ENCODE measurements around the gene MADCAM1.

DNA sequence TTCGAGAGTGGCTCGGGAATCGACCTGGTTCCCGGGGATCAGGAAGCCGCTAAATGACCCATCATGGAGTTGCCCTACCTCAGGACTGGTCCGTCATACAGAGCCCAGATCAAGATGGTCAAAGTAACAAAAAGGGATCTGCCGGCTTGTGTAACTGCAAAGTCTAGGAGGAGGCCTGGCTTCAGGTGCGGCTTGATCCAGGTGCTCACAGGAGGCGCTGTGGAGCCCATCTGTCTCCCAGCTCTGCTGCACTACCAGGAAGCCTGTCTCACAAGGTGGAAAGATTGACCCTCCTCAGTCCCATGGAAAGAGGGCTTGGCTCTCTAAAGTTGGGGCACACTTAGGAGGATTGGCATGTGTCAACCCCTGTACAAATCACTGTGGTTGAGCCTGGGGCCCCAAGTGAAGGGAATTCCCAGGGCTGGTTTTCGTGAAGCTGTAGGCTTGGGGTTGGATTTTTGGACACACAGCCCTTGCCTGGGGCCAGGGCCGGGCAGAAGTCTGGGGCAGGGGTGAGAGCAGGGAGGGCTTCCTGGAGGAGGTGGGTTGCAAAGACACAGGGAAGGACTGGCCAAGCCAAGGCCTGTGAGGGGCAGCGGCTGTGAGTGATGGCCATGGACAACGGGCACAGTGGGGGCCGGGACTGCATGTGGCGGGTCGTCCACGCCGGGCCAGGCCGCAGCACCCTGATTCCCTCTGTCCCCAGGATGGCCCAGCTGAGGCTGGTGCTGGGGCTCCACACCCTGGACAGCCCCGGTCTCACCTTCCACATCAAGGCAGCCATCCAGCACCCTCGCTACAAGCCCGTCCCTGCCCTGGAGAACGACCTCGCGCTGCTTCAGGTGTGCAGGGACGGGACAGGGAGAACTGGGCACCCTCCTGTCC lies 51.8 kb downstream of the MADCAM1 start:
- TF ChIP-seq, protein P1, sequence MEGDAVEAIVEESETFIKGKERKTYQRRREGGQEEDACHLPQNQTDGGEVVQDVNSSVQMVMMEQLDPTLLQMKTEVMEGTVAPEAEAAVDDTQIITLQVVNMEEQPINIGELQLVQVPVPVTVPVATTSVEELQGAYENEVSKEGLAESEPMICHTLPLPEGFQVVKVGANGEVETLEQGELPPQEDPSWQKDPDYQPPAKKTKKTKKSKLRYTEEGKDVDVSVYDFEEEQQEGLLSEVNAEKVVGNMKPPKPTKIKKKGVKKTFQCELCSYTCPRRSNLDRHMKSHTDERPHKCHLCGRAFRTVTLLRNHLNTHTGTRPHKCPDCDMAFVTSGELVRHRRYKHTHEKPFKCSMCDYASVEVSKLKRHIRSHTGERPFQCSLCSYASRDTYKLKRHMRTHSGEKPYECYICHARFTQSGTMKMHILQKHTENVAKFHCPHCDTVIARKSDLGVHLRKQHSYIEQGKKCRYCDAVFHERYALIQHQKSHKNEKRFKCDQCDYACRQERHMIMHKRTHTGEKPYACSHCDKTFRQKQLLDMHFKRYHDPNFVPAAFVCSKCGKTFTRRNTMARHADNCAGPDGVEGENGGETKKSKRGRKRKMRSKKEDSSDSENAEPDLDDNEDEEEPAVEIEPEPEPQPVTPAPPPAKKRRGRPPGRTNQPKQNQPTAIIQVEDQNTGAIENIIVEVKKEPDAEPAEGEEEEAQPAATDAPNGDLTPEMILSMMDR (IDR thresholded peaks at IDR 0.05) = no peak
- no peak for TF ChIP-seq POLR2A (IDR thresholded peaks at IDR 0.05)

Data from lower leg skin (tissue), 3 donors.